Measurements from ENCODE around the gene ZCCHC14.

- TF ChIP-seq SOX5 (CRISPR knock-in tag; IDR thresholded peaks at IDR 0.05; ENCODE audit: borderline replicate concordance) = no peak
- no peak for TF ChIP-seq ZNF644 (CRISPR knock-in tag; IDR thresholded peaks at IDR 0.05; ENCODE audit: low read depth)
- TF ChIP-seq ARID5B (CRISPR knock-in tag; IDR thresholded peaks at IDR 0.05) = no peak
- TF ChIP-seq MAX (IDR thresholded peaks at IDR 0.05) = no peak
- TF ChIP-seq KDM2A (CRISPR knock-in tag; IDR thresholded peaks at IDR 0.05; ENCODE audit: borderline replicate concordance, low read depth) = no peak
These were observed 102.0 kb downstream of the ZCCHC14 start for GRCh38 chr16:87390641-87391323.

Measured in HepG2 (cell line).